Measurements from ENCODE around the gene PTPN9.

PTPN9 gene

GRCh38 chr15:75416584-75416983 is 162.5 kb downstream of the PTPN9 start:
- DNase-seq (ENCODE audit: low read depth in 2 of 2), result no peak
